ENCODE results near the gene TMPRSS11B. TPM values are rescaled to one million over a fixed set of nuclear protein-coding genes. Genes with fewer than 3 reads are reported as not detected.

TMPRSS11B gene
- total RNA-seq = not detected

GRCh38 chr4:68245594-68245993, at the start of gene TMPRSS11B:
Gene TMPRSS11B (minus strand): TSS chr4:68245694. CDS start chr4:68245558, 136 bp downstream.

Other genes with a start within 250 kb of the TMPRSS11B start
- gene TMPRSS11F, start 115.8 kb downstream of the TMPRSS11B start, total RNA-seq = not detected
- 113 TPM for gene YTHDC1, start 104.4 kb upstream of the TMPRSS11B start, total RNA-seq
- 0.18 TPM for gene TMPRSS11E, start 201.8 kb upstream of the TMPRSS11B start, total RNA-seq